GM13976 (cell line): ENCODE data around the gene RASGRF2.
"Not testable (repeated sequence)": the region's sequence is repeated elsewhere in the genome, so short reads cannot be mapped to it uniquely, and the experiment has no call there.

Experiments
- DNase-seq: peaks from one replicate; pipeline ENCODE4 v3.0.0; 2012; ENCODE audit warnings: low spot score
- in situ Hi-C: fragments of 300-500 bp; cut with MboI; formaldehyde crosslinking; loops from one replicate; pipeline ENCODE4 v1.12.0; 2022; ENCODE audit warnings: low sequenced_read_pairs, mixed read lengths, inconsistent platforms; ENCODE audit not compliant: unreplicated experiment
- TF ChIP-seq, protein P1 (sequence below): IDR thresholded peaks from 2 replicates; pipeline ENCODE4 v1.5.1; 2012; ENCODE audit warnings: borderline replicate concordance, mild to moderate bottlenecking; ENCODE audit not compliant: insufficient read depth; ENCODE audit errors: extremely low read depth, missing control alignments, control extremely low read depth

The RASGRF2 gene

GRCh38 chr5:81006947-81007636 lies 46.9 kb downstream of the RASGRF2 start:
- DNase-seq, result no peak
- in situ Hi-C loops, result no loop called here
- TF ChIP-seq, protein P1, sequence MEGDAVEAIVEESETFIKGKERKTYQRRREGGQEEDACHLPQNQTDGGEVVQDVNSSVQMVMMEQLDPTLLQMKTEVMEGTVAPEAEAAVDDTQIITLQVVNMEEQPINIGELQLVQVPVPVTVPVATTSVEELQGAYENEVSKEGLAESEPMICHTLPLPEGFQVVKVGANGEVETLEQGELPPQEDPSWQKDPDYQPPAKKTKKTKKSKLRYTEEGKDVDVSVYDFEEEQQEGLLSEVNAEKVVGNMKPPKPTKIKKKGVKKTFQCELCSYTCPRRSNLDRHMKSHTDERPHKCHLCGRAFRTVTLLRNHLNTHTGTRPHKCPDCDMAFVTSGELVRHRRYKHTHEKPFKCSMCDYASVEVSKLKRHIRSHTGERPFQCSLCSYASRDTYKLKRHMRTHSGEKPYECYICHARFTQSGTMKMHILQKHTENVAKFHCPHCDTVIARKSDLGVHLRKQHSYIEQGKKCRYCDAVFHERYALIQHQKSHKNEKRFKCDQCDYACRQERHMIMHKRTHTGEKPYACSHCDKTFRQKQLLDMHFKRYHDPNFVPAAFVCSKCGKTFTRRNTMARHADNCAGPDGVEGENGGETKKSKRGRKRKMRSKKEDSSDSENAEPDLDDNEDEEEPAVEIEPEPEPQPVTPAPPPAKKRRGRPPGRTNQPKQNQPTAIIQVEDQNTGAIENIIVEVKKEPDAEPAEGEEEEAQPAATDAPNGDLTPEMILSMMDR, result no peak

DNA sequence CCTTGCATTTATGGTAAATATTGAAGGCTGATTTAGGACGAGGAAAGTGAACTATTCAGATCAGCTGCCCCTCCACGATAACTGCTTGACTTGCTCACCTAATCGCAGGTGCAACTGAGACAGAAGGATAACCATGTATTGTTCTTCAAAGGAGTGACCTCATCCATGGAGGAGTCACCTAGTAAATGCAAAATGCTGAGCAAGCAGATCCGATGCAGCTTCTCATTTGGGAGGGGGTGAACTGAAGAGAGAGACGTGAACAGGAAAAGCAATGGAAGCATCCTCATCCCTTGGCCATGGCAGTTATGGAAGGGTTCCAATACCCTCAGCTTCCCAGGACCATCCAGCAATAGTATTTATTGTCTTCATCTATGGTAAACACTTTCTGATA lies 47.5 kb downstream of the RASGRF2 start:
- in situ Hi-C loops, result no loop called here
- TF ChIP-seq, protein P1, result no peak
- DNase-seq, result no peak

- in situ Hi-C loops, result no loop called here
- TF ChIP-seq, protein P1, result no peak
- no peak for DNase-seq
Observed at GRCh38 chr5:81010336-81011169, 50.4 kb downstream of the RASGRF2 start.

- no peak for DNase-seq
- TF ChIP-seq, protein P1, result no peak
- in situ Hi-C loops, result no loop called here
Observed at GRCh38 chr5:81014348-81014747, 54.2 kb downstream of the RASGRF2 start.

DNA sequence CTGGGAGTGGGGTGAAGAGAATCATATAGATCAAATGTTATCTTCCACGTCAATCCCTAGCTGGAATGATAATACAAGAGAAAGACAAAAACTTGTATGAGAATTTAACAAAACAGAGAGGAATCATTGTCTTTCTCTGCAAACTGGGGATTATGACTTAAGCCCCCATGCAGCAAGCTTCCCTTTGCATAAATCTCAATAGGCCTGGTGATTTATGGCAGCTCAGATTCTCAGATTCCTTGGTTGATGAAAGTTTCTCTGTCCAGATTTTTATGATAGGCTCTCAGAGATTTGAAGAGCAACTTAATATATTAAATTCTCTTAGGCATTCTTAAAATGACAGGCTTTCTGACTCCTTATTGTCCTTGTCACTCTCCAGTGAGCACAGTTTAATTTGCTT lies 56.0 kb downstream of the RASGRF2 start:
- TF ChIP-seq, protein P1, result no peak
- in situ Hi-C loops, result no loop called here
- no peak for DNase-seq

DNA sequence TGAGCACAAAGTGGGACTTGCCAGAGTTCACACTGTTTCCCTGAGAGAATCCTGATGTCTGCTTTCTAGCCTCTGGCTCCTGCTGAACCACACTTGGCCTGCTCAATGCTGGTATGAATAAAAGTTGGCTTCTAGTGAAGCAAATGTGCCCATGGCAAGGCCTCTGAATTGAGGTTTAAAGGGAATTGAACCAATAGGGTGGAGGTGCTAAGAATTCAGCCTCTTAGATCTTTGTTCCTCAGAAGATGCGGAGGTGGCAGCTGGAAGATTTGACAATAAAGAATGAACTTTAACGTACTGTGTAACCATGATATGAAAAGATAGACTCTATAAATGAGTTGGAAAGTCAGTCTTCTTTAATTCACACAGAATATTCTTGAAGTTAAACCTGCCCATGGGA lies 57.2 kb downstream of the RASGRF2 start:
- TF ChIP-seq, protein P1, result no peak
- DNase-seq, result no peak
- in situ Hi-C loops, result no loop called here

GRCh38 chr5:81018608-81019007 lies 58.4 kb downstream of the RASGRF2 start:
- DNase-seq, in situ Hi-C loops: not testable (repeated sequence)
